GM19452 (cell line): ENCODE data around the gene ZNF79.

Source experiments
- ATAC-seq: cut with Tn5 transposase; IDR thresholded peaks from one replicate; pipeline ENCODE4 v1.9.1; 2021; ENCODE audit not compliant: unreplicated experiment

ZNF79 gene

GRCh38 chr9:127493592-127494303 lies 69.6 kb downstream of the ZNF79 start:
- ATAC-seq, result no peak

DNA sequence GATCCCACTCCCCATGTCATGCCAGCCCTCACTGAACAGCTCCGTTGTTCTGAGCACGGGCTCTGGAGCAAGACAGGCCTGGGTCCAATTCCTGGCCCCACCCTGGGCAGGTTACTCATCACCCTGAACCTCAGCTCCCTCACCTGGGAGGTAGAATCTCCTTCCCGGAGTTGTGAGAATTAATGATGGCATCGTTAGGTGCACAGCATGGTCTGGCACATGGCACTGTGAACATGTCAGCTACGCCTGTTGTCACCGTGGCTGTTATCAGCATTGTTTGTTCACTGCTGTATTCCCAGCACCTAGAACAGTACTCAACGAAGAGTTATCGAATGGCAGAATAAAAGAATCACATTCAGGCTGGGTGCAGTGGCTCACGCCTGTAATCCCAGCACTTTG lies 70.1 kb downstream of the ZNF79 start:
- ATAC-seq, result no peak
